ENCODE results near the gene MRTO4.
A peak's percentile ranks its signal among the peaks of the same experiment; 100 is the strongest.
"Not testable (repeated sequence)": the region's sequence is repeated elsewhere in the genome, so short reads cannot be mapped to it uniquely, and the experiment has no call there.

The MRTO4 gene

GRCh38 chr1:19270343-19270730 is 18.7 kb downstream of the MRTO4 start:
- DNase-seq (ENCODE audit: low read depth), result not testable (repeated sequence)

DNA sequence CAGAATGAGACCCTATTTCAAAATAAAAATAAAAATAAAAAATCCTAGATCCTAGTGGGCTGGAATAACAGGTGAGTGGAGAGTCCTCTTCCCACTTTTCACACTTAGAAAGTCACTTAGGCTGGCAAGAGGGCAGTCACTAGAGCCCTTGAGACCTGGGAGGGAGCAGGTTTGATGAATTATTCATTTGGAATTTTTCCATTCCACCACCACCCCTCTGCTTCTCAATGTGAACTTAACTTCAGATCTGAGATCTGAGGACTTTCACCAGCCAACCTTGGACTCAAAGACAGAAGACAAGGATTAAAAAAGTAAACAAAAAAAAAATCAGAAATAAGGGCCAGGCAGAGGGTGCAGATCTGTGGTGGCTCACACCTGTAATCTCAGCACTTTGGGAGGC is 20.5 kb downstream of the MRTO4 start:
- DNase-seq (ENCODE audit: low read depth), result no peak

- no peak for DNase-seq (ENCODE audit: low read depth)
Observed at GRCh38 chr1:19273106-19273843, 21.7 kb downstream of the MRTO4 start.

GRCh38 chr1:19273844-19274531 is 22.4 kb downstream of the MRTO4 start:
- DNase-seq (ENCODE audit: low read depth), result not testable (repeated sequence)

DNA sequence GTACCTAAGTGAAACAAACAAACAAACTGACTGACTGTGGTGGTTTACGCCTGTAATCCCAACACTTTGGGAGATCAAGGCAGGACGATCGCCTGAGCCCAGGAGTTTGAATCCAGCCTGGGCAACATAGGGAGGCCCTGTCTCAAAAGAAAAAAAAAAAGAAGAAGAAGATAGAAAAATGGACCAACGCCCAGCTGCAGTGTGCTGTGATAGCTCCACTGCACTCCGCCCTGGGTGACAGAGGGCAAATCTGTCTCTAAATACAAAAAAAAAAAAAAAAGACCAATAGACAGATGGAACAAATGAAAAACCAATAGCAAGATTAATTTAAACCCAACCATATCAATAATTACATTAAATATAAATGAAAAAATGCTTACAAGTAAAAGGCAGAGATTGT is 23.0 kb downstream of the MRTO4 start:
- DNase-seq (ENCODE audit: low read depth), result no peak

- no peak for DNase-seq (ENCODE audit: low read depth)
Observed at GRCh38 chr1:19283891-19284290, 32.3 kb downstream of the MRTO4 start.

GRCh38 chr1:19284881-19285280 is 33.3 kb downstream of the MRTO4 start:
- DNase-seq (ENCODE audit: low read depth), result no peak

DNA sequence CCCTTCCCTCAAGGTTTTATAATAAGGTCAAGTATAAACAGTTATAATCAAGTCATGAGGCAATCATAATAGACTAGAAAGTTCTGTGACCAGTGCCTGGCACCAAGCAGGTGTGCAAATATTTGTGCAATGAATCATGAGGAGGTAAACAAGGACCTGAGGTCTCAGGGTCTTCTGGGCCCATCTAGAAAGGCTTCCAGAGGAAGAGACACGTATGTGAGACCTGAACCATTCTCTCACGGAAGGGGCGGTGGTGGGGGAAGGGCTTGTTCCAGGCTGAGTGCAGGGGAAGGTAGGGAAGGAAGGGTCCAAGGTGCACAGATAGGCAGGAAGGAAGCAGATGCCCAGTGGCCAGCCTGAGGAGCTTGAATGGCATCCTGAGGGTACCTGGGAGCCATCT is 33.8 kb downstream of the MRTO4 start:
- DNase-seq (ENCODE audit: low read depth), result not testable (repeated sequence)

- not testable (repeated sequence) for DNase-seq (ENCODE audit: low read depth)
Observed at GRCh38 chr1:19285807-19286206, 34.2 kb downstream of the MRTO4 start.

DNA sequence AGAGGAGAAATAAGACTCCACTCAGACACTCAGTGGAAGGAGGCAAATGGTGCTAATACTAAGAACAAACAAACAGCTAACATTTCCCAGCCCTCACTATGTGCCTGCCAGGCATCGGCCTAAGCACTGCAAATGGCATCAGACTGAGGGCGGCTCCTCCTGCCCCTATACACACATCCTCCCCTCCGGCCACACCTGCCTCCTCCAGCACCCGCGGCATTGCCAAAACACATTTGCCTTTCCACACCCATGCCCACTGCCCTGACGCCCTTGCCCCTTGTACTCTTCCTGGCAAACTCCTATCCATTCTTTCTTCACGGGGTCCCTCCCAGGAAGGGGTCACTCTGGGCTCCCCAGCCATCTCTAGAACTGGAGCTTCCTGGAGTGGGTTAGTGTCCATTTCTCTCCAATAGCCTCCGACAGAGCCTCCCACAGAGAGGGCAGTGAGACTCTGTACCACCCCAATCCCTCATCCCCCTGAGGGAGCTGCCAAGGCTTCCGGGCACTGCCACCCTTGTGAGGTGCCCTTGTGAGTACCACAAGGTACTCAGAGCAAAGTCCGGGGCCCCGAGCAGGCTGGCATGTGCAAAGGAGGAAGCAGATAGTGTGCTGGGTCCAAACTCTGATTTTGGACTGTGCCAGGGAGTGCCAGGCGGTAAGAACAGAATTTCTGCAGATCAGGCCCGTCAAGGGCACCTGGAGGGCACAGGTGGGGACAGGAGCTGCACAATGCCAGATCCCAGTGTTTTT is 36.0 kb downstream of the MRTO4 start:
- no peak for DNase-seq (ENCODE audit: low read depth)

- DNase-seq (ENCODE audit: low read depth), result peak; percentile 23
Observed at GRCh38 chr1:19288324-19289241, 37.0 kb downstream of the MRTO4 start, which contains the start of gene AKR7A3. TSS of gene AKR7A3 (minus strand) at chr1:19288770. CDS start at chr1:19288709, 61 bp downstream.

DNA sequence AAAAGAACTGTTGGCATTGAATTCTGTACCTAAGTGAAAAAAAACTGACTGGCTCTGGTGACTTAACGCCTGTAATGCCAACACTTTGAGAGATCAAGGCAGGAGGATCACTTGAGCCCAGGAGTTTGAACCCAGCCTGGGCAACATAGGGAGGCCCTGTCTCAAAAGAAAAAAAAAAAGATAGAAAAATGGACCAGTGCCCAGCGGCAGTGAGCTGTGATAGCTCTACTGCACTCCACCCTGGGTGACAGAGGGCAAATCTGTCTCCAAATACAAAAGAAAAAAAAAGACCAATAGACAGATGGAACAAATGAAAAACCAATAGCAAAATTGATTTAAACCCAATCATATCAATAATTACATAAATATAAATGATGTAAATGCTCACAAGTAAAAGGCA is 37.6 kb downstream of the MRTO4 start:
- DNase-seq (ENCODE audit: low read depth), result no peak

DNA sequence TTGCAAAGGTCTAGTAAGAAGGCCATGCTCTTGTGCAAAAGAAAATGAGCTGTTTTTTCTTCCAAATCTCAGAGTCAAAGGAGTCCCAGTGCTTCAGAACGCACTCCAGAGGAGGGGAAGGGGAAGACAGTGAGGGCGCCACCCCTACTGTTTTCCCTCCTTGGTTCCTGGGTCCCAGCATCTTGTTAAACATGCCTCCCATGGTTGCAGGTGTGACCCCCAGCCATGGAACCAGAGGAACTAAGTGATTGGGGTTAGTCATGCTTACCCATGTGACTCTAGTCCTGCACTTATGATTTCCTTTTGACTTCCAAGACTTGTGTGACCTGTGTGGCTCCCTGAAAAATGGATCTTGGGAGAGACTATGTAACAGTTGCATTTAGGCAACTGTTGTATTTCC is 43.0 kb downstream of the MRTO4 start:
- no peak for DNase-seq (ENCODE audit: low read depth)

GRCh38 chr1:19300211-19300610 is 48.6 kb downstream of the MRTO4 start:
- DNase-seq (ENCODE audit: low read depth), result no peak

- DNase-seq (ENCODE audit: low read depth), result not testable (repeated sequence)
Observed at GRCh38 chr1:19304081-19304480, 52.5 kb downstream of the MRTO4 start.

DNA sequence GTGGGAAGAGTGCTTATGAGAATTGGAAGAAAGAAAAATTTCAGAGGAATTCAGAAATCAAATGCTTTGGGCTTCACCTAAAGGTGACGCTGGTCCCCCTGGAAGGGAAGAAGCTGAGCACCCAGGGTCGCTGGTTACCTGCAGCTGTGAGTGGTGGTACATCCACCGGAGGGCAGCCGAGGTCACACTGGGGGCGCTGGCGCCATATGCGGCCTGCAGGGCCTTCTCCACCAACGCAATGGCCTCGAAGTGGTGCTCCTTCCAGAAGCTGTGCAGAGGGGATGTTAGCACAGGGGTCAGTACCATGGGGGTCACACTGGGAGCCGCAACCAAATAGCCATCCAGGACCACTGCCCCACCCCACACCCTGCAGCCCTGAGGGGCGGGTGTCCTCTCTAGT is 54.3 kb downstream of the MRTO4 start:
- DNase-seq (ENCODE audit: low read depth), result no peak

DNA sequence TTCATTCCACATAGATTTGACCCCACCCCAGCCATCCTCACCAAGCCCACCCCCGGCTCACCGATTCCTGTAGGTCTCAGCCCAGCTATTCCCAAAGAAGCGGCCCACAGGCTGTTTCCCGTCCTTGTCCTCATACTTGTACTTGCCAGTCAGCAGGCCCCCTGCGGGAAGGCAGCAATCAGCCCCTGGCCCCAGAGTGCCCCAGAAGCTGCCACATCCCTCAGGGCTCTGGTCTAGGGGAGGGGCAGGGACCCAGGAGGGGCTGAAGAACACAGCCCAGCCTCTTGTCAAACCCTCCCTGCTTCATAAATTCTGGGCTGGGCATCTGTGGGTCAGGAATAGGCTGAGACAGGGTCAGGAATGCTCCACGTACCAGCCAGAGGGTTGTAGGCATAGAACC is 55.3 kb downstream of the MRTO4 start:
- DNase-seq (ENCODE audit: low read depth), result no peak

GRCh38 chr1:19307794-19308508 is 56.3 kb downstream of the MRTO4 start:
- no peak for DNase-seq (ENCODE audit: low read depth)

DNA sequence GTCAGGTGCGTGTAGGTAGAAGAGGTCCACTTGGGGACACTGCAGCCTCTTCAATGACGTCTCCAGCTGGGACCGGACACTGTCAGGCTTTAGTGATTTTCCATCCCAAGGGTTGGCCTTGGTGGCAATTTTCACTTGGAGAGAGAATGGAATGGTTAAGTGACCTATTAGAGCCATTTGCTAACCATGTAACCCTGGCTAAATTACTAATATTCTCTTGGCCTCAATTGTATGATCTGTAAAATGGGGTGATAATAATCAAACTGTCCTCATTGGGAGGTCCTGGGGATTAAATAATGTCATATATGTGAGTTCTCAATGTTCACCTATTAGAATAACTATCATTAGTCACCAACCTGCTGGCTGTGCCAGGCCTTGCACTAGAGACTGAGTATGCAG is 56.9 kb downstream of the MRTO4 start:
- no peak for DNase-seq (ENCODE audit: low read depth)

DNA sequence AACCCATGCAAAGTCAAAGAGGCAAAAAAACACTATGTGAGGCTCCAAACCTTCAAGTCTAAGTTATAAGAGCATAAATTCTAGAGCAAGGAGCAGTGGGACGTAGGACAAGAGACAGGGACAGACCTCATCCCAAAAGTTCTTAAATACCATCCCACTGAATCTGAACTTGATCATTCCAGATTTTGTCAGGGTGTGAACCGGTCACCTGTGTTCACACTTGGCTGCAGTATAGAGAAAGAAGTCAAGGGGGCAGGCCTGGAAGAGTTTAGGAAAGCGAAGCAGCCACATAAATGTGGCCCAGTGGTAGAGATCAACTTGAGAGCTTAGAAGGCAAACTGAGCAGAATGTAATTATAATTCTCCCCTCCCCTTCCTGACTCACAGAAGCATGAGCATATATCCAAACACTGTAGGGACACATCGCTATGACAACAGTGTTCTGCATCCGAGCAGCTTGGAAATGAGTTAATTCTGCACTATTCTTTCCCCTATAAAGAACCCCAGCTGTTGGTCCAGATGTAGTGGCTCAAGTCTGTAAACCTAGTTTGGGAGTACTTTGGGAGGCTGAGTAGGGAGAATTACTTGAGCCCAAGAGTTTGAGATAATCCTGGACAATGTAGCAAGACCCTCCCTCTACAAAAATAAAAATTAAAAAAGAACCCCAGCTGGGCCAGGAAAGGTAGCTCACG is 57.7 kb downstream of the MRTO4 start:
- peak; percentile 80 for DNase-seq (ENCODE audit: low read depth)

Measured in iris pigment epithelial cell (primary cell).